ENCODE data around the gene IFNA6. TPM values are rescaled to one million over a fixed set of nuclear protein-coding genes. Genes with fewer than 3 reads are reported as not detected.

IFNA6 gene
- total RNA-seq, 2 experiments from 2014 or later: not detected

DNA sequence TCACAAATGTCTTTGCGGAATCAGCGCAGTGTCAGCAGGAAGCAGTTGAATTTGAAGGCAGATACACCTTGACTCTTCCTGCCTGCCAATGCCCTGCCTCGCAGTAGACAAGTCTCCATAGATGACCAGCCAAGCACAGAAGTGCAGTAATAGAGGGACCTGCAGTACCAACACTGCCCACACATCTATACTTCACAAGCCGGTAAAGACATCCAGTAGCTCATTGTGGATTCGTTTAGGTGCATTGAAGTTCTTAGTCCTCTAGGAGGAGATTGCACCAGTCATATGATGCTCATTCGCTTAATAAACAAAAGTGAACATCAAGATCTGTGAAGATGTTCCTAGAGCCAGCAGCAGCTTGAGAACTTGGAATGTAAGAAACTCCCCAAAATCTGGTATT, 41.6 kb upstream of the IFNA6 start:
- H3K4me1 ChIP-seq (ENCODE audit: insufficient read depth, low read length, poor library complexity, severe bottlenecking): no peaks in the 10 kb centered on the region
- no peaks in the 10 kb centered on the region for H3K79me2 ChIP-seq (ENCODE audit: insufficient read depth, low read depth, low read length)
- H3K4me3 ChIP-seq (ENCODE audit: low read depth, low read length, poor library complexity, severe bottlenecking): no peak overlapping the region
- no peaks in the 10 kb centered on the region for H3K9me2 ChIP-seq (ENCODE audit: insufficient read depth, low read length)
- TF ChIP-seq EZH2phosphoT487 (IDR thresholded peaks at IDR 0.05; ENCODE audit: borderline replicate concordance, low read depth, low read length): no peak
- TF ChIP-seq, protein P1, sequence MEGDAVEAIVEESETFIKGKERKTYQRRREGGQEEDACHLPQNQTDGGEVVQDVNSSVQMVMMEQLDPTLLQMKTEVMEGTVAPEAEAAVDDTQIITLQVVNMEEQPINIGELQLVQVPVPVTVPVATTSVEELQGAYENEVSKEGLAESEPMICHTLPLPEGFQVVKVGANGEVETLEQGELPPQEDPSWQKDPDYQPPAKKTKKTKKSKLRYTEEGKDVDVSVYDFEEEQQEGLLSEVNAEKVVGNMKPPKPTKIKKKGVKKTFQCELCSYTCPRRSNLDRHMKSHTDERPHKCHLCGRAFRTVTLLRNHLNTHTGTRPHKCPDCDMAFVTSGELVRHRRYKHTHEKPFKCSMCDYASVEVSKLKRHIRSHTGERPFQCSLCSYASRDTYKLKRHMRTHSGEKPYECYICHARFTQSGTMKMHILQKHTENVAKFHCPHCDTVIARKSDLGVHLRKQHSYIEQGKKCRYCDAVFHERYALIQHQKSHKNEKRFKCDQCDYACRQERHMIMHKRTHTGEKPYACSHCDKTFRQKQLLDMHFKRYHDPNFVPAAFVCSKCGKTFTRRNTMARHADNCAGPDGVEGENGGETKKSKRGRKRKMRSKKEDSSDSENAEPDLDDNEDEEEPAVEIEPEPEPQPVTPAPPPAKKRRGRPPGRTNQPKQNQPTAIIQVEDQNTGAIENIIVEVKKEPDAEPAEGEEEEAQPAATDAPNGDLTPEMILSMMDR (conservative IDR thresholded peaks at IDR 0.05; ENCODE audit: low read length): peak; percentile 57
- H3K9me3 ChIP-seq (ENCODE audit: low read length): no peaks in the 10 kb centered on the region
- no peak overlapping the region for H3K4me2 ChIP-seq (ENCODE audit: low read length)
- BruUV-seq (replicated peaks): no TSS peak
- CTCF ChIA-PET (ENCODE audit: unreplicated experiment): no interaction called here
- DNase-seq (ENCODE audit: low spot score): peak; percentile 45
- no peak overlapping the region for H3K27ac ChIP-seq (ENCODE audit: low read depth, low read length, poor library complexity, severe bottlenecking)
- POLR2A ChIA-PET: interaction anchor here (1.6 kb wide), 1 partner anchor 66 kb away, joined by 3 read pairs; no protein-coding TSS in a partner anchor
- no peaks in the 10 kb centered on the region for H4K20me1 ChIP-seq (ENCODE audit: insufficient read depth, low read length)
- no peak overlapping the region for H2AFZ ChIP-seq (ENCODE audit: low read length)
- H3K36me3 ChIP-seq (ENCODE audit: insufficient read depth, low read length): no peaks in the 10 kb centered on the region
- intact Hi-C loops (cut with micrococcal nuclease; ENCODE audit: unreplicated experiment): no loop called here

DNA sequence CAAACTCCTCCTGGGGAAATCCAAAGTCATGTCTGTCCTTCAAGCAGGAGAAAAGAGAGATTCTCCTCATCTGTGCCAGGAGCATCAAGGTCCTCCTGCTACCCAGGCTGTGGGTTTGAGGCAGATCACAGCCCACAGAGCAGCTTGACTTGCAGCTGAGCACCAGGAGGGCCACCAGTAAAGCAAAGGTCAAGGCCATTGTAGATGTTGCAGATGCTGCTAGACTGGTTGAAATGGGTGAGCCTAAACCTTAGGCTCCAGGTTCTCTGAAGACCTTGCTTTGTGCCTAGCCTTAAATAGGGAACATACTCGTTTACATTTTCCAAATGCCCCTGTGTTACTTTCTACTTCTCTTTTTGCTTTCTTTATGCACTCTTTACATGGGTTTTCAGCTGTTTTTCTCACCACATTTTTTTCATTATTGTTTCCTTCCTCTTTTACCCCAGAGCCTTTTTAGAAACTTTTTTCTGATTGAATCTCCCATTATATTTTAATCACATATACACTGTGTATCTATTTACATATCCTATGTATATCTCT, 34.5 kb upstream of the IFNA6 start, which contains the start of gene IFNA2:
Gene IFNA2 (minus strand): TSS at position 268 of the 540 bp plus-strand sequence. CDS start 69 bp downstream, at position 199.
- DNase-seq (ENCODE audit: low spot score): no peak
- ChIA-PET CTCF (ENCODE audit: unreplicated experiment) (no interaction called here), POLR2A (interaction anchor here (0.6 kb wide), 1 partner anchor 126 kb away, joined by 6 read pairs; no protein-coding TSS in a partner anchor)
- no peak within 1 kb of the TSS for H3K27ac ChIP-seq (ENCODE audit: low read depth, low read length, poor library complexity, severe bottlenecking)
- no peaks in the 10 kb centered on the region for H3K9me2 ChIP-seq (ENCODE audit: insufficient read depth, low read length)
- intact Hi-C loops (cut with micrococcal nuclease; ENCODE audit: unreplicated experiment): no loop called here
- no peak within 1 kb of the TSS for H3K4me2 ChIP-seq (ENCODE audit: low read length)
- TF ChIP-seq, protein P1 (conservative IDR thresholded peaks at IDR 0.05; ENCODE audit: low read length): no peak
- no peak for TF ChIP-seq EZH2phosphoT487 (IDR thresholded peaks at IDR 0.05; ENCODE audit: borderline replicate concordance, low read depth, low read length)
- H3K4me1 ChIP-seq (ENCODE audit: insufficient read depth, low read length, poor library complexity, severe bottlenecking): no peaks in the 10 kb centered on the region
- no peaks in the 10 kb centered on the region for H3K36me3 ChIP-seq (ENCODE audit: insufficient read depth, low read length)
- H3K4me3 ChIP-seq (ENCODE audit: low read depth, low read length, poor library complexity, severe bottlenecking): no peak within 1 kb of the TSS
- no peaks in the 10 kb centered on the region for H3K9me3 ChIP-seq (ENCODE audit: low read length)
- H4K20me1 ChIP-seq (ENCODE audit: insufficient read depth, low read length): peaks cover 3% of the 10 kb centered on the region; the same call in 1 of the 2 replicates
- no peak within 1 kb of the TSS for H2AFZ ChIP-seq (ENCODE audit: low read length)
- BruUV-seq (replicated peaks): no TSS peak
- no peaks in the 10 kb centered on the region for H3K79me2 ChIP-seq (ENCODE audit: insufficient read depth, low read depth, low read length)

DNA sequence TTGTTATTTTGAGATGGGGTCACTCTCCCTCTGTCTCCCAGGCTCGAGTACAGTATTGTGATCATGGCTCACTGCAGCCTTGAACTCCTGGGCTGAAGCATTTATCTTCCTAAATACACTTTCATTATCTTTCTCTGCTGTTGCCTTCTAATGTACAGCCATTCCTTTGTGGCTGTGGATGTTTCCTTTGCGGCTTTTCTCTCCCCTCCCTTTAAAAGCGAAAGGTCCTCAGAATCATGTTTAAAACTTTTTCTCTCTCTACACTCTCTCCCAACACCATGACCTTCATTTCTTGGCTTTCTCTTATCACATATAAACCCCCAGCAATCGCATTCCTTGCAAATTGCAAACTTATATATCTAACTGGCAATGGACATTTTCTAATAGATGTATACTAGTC, 32.9 kb upstream of the IFNA6 start:
- H4K20me1 ChIP-seq (ENCODE audit: insufficient read depth, low read length): peaks cover 3% of the 10 kb centered on the region; the same call in 1 of the 2 replicates
- ChIA-PET CTCF (ENCODE audit: unreplicated experiment) (no interaction called here), POLR2A (no interaction called here)
- H3K36me3 ChIP-seq (ENCODE audit: insufficient read depth, low read length): no peaks in the 10 kb centered on the region
- no peak for TF ChIP-seq EZH2phosphoT487 (IDR thresholded peaks at IDR 0.05; ENCODE audit: borderline replicate concordance, low read depth, low read length)
- TF ChIP-seq, protein P1 (conservative IDR thresholded peaks at IDR 0.05; ENCODE audit: low read length): no peak
- BruUV-seq (replicated peaks): no TSS peak
- no peak for DNase-seq (ENCODE audit: low spot score)
- intact Hi-C loops (cut with micrococcal nuclease; ENCODE audit: unreplicated experiment): no loop called here
- H2AFZ ChIP-seq (ENCODE audit: low read length): no peak overlapping the region
- H3K4me2 ChIP-seq (ENCODE audit: low read length): no peak overlapping the region
- no peaks in the 10 kb centered on the region for H3K79me2 ChIP-seq (ENCODE audit: insufficient read depth, low read depth, low read length)
- H3K4me3 ChIP-seq (ENCODE audit: low read depth, low read length, poor library complexity, severe bottlenecking): no peak overlapping the region
- no peaks in the 10 kb centered on the region for H3K9me2 ChIP-seq (ENCODE audit: insufficient read depth, low read length)
- H3K4me1 ChIP-seq (ENCODE audit: insufficient read depth, low read length, poor library complexity, severe bottlenecking): no peaks in the 10 kb centered on the region
- no peak overlapping the region for H3K27ac ChIP-seq (ENCODE audit: low read depth, low read length, poor library complexity, severe bottlenecking)
- no peaks in the 10 kb centered on the region for H3K9me3 ChIP-seq (ENCODE audit: low read length)

All from OCI-LY7 (cell line).